ENCODE results near the gene FHOD3.

FHOD3 gene

DNA sequence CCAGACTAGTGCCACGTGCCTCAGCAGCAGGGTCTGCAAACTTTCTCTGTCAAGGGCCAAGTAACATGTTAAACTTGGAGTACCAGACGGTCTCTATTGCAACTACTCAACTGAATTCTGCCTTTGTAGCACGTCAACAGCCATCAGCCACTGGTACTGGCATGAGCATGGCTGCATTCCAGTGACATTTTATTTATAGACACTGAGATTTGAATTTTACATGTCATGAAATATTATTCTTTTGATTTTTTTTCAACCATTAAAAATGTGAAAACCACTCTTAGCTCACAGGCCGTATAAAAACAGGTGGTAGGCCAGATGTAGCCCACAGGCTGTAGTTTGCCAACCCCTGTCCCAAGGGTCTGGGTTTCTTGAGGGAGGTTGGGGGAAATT is 331.6 kb downstream of the FHOD3 start:
- no peak for ATAC-seq (ENCODE audit: low read depth)
- peaks cover 12% of the 10 kb centered on the region for H3K27me3 Mint-ChIP-seq
- H3K27ac Mint-ChIP-seq: no peak overlapping the region
- H3K4me1 Mint-ChIP-seq: no peaks in the 10 kb centered on the region
- no peak overlapping the region for H3K4me3 Mint-ChIP-seq
- H3K9me3 Mint-ChIP-seq: peaks cover 2% of the 10 kb centered on the region
- H3K36me3 Mint-ChIP-seq: no peaks in the 10 kb centered on the region
- no peak for DNase-seq (ENCODE audit: low spot score in 2 of 2)

DNA sequence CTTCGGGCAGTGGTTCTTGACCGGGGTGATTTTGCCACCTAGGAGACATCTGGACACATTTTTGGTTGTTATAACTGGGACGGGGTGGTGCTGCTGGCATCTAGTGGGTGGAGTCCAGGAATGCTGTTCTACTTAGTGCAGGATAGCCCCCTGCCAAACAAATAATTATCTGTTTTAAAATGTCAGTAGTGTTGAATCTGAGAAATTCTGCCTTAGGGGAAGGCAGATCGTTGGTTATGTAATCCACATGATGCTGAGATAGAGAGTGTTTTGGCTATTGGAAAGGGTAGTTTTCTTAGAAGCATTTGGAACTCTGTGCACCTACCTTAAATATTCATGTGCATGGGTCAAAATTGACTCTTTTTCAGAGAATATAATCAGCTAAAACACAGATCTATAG is 332.3 kb downstream of the FHOD3 start:
- H3K4me1 Mint-ChIP-seq: no peaks in the 10 kb centered on the region
- no peak for ATAC-seq (ENCODE audit: low read depth)

DNA sequence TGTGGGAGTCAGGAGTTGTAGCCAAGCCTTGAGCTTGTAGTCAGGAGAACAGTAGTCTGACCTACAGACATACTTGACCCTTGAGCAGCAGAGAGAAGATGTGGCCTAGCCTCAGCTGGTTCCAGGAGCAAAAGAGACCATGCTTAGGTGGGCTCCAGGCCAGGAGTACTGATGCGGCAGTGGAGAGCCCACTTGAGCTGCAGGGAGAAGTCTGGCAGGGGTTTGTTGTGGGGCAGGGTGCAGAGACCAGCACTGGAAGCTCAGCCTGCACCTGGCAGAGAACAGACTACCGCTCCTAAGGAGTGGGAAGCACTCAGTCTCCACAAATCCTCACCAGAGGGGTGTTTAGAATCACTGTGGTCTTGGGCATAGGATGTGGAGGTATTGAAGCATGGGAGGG is 333.4 kb downstream of the FHOD3 start:
- no peak overlapping the region for H3K4me3 Mint-ChIP-seq
- ATAC-seq (ENCODE audit: low read depth) (no peak), DNase-seq (ENCODE audit: low spot score in 2 of 2) (no peak)
- no peaks in the 10 kb centered on the region for H3K4me1 Mint-ChIP-seq
- H3K27me3 Mint-ChIP-seq: peaks cover 12% of the 10 kb centered on the region
- H3K36me3 Mint-ChIP-seq: no peaks in the 10 kb centered on the region
- no peak overlapping the region for H3K27ac Mint-ChIP-seq
- H3K9me3 Mint-ChIP-seq: peaks cover 2% of the 10 kb centered on the region

More for the DNA sequence above, 332.3 kb downstream of the FHOD3 start:
- no peak for DNase-seq (ENCODE audit: low spot score in 2 of 2)
- Mint-ChIP-seq H3K36me3 (no peaks in the 10 kb centered on the region), H3K27ac (no peak overlapping the region), H3K9me3 (peaks cover 2% of the 10 kb centered on the region), H3K27me3 (peaks cover 11% of the 10 kb centered on the region), H3K4me3 (no peak overlapping the region)

DNA sequence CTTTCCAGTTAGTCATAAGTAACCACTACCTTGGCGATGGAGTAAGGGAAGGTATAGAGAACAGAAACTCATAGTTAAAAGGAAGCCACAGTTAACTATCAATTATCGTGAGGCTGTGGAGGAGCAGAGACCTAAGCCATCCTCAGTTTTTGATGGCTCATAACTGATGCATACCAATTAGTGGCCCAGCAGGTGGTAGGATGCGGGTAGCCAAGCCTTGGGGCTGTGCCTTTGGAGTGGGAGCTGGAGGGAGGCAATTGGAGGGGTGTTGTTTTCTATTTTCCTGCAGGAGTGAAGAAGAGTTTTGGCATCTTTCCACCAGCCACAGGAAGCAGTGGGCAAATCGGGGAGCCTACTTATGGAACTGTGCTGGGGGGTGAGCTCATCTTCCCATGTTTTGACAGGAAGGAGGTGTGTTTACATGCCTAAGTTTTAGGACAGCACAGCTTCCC is 336.5 kb downstream of the FHOD3 start:
- no peak for ATAC-seq (ENCODE audit: low read depth)
- peaks cover 2% of the 10 kb centered on the region for H3K9me3 Mint-ChIP-seq
- no peak overlapping the region for H3K4me3 Mint-ChIP-seq

DNA sequence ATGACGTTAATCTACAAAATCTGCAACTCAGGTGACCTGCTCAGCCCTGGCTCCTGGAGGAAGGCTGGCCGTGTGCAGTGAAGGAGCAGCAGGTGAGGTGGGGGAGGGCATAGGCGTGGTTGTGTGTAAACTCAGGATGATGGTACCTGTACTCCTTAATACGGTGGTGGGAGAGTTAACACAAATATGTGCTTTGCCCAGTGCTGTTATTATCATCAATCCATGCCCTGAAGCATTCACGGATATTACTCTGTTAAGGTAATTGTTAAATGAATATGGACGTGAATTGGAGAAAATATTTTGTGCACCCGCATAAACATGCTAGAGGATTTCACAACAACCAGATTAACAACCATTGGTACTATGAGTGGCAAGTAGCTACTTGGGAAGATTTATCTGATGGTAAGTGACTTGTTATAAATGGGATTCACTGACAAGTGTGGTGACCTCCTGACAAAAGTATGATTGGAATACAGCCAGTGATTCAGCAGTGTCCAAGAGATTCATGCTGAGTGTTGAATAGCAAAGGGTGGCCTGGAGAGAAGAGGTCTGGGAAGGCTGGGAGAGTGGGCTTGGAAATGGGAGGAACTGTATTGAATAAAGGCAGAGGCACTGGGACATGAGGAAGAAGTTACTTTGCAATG is 337.2 kb downstream of the FHOD3 start:
- Mint-ChIP-seq H3K27me3 (peaks cover 8% of the 10 kb centered on the region), H3K36me3 (no peaks in the 10 kb centered on the region), H3K4me3 (no peak overlapping the region), H3K4me1 (no peaks in the 10 kb centered on the region), H3K27ac (no peak overlapping the region), H3K9me3 (no peaks in the 10 kb centered on the region)
- ATAC-seq (ENCODE audit: low read depth) (no peak), DNase-seq (ENCODE audit: low spot score in 2 of 2) (no peak)

More for the DNA sequence above, 336.5 kb downstream of the FHOD3 start:
- DNase-seq (ENCODE audit: low spot score in 2 of 2): no peak
- no peaks in the 10 kb centered on the region for H3K36me3 Mint-ChIP-seq
- no peaks in the 10 kb centered on the region for H3K4me1 Mint-ChIP-seq
- H3K27ac Mint-ChIP-seq: no peak overlapping the region
- H3K27me3 Mint-ChIP-seq: peaks cover 10% of the 10 kb centered on the region

DNA sequence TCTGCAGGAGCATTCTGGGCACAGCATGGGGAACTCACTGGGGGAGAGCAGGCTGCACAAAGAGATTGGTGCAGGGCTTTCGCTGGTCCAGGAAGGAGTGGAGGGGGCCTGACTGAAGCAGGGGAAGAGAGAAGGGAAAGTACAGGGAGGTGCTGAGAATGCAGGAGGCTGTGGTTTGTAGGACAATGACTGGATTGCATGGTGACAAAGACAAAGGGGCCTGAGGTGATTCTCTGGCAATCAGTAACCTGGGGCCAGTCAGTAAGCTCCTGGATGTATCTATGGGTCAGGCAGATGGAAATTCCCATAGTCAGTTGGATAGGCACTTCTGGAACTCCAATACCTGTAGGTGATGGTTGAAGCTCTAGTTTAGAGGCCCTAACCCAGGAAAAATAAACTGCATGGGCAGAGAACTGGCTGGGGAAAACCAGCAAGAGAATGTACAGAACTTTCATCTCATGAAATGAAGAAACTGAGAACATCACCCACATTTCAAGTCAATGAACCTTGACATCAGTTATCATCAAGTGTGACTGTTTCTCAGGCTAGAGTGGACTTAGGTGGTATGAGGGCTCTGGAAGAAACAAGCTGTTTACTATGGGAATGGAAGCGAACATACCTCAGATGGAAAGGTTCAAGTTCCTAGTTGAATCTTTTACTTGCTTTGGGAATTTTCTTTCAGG is 338.0 kb downstream of the FHOD3 start:
- H3K9me3 Mint-ChIP-seq: no peaks in the 10 kb centered on the region
- no peak overlapping the region for H3K27ac Mint-ChIP-seq
- no peaks in the 10 kb centered on the region for H3K36me3 Mint-ChIP-seq
- no peak overlapping the region for H3K4me3 Mint-ChIP-seq
- H3K4me1 Mint-ChIP-seq: no peaks in the 10 kb centered on the region
- DNase-seq (ENCODE audit: low spot score in 2 of 2): no peak
- no peak for ATAC-seq (ENCODE audit: low read depth)
- H3K27me3 Mint-ChIP-seq: peaks cover 8% of the 10 kb centered on the region

DNA sequence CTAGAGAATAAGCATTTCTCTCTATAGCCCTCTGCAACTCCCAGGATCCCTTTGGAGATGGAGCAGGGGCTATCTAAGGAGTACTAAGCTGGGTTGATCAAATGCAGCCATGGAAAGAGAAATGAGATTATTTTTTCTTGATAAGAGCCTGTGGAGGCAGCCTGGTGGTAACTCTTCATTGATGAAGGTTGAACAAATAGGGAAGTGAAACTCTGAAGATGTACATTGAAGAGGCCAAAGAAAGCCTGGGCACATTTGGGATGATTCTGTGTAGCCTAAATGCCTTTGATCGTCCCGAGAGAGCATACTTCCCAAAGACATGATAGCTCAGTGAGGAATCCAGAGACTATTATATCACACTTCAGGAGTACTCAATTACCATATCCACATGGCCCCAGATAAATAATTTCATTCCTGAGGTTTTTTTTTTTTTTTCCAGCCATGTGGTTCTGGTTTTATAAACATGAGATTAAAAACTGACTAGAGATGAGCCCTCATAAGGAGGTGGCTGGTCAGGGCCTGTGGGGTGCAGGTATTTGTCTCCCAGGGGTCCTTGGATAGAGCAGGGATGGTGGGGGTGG is 338.8 kb downstream of the FHOD3 start:
- H3K4me1 Mint-ChIP-seq: no peaks in the 10 kb centered on the region
- peak; percentile 29 for ATAC-seq (ENCODE audit: low read depth)
- no peak for DNase-seq (ENCODE audit: low spot score in 2 of 2)
- H3K4me3 Mint-ChIP-seq: no peak overlapping the region
- H3K27me3 Mint-ChIP-seq: peaks cover 6% of the 10 kb centered on the region
- no peaks in the 10 kb centered on the region for H3K36me3 Mint-ChIP-seq
- no peak overlapping the region for H3K27ac Mint-ChIP-seq
- H3K9me3 Mint-ChIP-seq: no peaks in the 10 kb centered on the region

DNA sequence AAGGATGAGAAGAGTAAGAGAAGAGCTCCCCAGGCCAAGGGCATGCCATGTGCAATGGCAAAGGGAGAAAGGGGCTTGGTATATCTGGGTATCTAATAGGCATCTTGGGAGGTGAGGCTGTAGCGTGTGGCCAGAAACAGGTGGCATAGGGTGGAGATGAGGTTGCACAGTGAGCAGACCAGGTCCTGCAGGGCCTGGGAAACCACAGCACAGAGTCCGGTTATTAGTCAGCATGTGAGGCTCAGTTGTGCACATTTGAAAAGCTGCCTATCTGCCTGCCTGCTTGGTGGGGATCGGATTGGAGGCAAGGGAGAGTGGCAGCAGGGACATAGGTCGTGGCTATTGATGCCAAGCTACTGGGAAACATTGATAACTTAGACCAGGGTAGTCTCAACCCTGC is 340.7 kb downstream of the FHOD3 start:
- H3K27me3 Mint-ChIP-seq: peaks cover 5% of the 10 kb centered on the region
- DNase-seq (ENCODE audit: low spot score in 2 of 2) (no peak), ATAC-seq (ENCODE audit: low read depth) (no peak)
- no peaks in the 10 kb centered on the region for H3K36me3 Mint-ChIP-seq
- H3K4me1 Mint-ChIP-seq: no peaks in the 10 kb centered on the region
- no peak overlapping the region for H3K4me3 Mint-ChIP-seq
- H3K9me3 Mint-ChIP-seq: no peaks in the 10 kb centered on the region
- no peak overlapping the region for H3K27ac Mint-ChIP-seq

DNA sequence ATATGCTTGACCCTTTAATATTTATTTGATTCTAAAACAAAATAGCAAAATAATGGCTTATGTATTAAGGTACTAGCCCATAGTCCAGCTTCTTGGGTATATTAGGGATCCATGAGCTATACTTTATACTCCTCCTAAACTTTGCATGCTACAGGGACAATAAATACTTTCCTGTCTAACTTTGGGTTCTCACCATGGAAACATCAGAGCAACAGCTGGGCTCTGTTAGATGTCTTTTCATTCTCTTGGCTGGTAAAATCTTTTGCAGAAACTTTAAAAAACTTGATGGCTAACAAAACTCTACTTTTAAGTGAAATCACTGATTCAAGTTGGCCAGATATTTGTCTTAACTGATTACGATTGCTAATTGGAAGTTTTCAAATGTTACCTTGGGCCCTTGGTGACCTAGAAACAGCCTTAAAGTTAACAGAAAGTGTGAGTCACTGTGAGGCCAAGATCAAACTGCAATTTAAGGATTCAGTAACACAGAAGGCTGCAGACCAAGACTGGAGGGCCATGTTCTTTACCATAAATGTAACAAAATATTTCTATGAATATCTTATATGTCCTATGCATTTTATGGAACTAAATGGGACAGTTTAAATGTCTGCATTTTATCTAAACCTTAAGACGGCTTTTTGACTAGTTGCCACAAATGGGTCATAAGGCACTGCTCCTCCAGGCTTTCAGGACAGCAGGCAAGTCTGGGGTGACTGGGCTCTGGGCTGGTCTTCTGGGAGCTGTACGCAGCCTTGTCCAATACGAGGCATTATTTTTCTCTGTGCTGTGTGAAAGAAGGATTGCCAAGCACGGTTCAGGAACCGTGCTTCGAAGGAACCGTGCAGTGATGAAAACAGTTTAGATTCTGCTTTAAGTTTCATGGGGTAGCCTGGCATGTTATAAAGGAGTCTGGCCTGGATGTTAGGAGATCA is 342.8 kb downstream of the FHOD3 start:
- Mint-ChIP-seq H3K4me3 (no peak overlapping the region), H3K27ac (no peak overlapping the region), H3K27me3 (peaks cover 2% of the 10 kb centered on the region), H3K36me3 (no peaks in the 10 kb centered on the region), H3K9me3 (no peaks in the 10 kb centered on the region), H3K4me1 (no peaks in the 10 kb centered on the region)
- ATAC-seq (ENCODE audit: low read depth) (no peak), DNase-seq (ENCODE audit: low spot score in 2 of 2) (no peak)

DNA sequence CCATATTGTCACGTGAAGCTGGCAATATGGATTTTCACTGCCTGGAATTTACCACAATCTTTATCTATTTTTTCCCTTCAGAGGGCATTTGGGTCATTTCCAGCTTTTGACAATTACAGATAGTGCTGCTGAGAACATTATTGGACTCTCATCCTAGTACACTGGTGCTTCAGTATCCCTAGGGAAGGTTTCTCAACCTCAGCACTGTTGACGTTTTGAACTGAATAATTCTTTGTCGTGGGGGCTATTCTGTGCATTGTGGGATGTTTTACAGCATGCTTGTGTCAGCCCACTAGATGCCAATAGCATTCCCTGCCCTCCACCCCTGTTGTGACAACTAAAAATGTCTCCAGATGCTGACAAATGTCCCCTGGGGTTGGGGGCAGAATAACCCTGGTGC is 345.5 kb downstream of the FHOD3 start:
- Mint-ChIP-seq H3K27ac (no peak overlapping the region), H3K9me3 (no peaks in the 10 kb centered on the region)

DNA sequence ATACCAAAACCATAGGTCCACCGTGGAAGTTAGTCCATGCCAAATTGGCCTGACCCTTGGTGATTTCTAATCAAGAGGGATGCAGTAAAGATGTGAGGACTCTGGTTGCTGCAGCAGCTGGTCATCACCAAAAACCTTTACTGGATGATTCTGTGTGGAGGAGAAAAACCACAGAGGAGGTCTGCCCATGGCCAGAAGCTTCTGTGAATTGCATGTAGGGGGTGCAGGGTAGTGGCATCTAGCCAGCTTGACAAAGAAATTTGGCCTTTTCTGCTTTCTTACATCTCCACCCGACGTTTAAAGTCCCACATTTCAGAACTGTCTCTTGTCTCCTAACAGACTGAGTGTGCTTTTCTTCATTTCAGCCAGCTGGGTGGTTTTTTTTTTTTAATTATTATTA is 351.3 kb downstream of the FHOD3 start:
- Mint-ChIP-seq H3K4me3 (no peak overlapping the region), H3K27ac (no peak overlapping the region), H3K9me3 (peaks cover 4% of the 10 kb centered on the region), H3K4me1 (no peaks in the 10 kb centered on the region), H3K27me3 (peaks cover 7% of the 10 kb centered on the region), H3K36me3 (no peaks in the 10 kb centered on the region)
- DNase-seq (ENCODE audit: low spot score in 2 of 2) (no peak), ATAC-seq (ENCODE audit: low read depth) (no peak)

More for the DNA sequence above, 345.5 kb downstream of the FHOD3 start:
- DNase-seq (ENCODE audit: low spot score in 2 of 2): no peak
- H3K36me3 Mint-ChIP-seq: no peaks in the 10 kb centered on the region
- no peak overlapping the region for H3K4me3 Mint-ChIP-seq
- H3K27me3 Mint-ChIP-seq: peaks cover 5% of the 10 kb centered on the region
- H3K4me1 Mint-ChIP-seq: no peaks in the 10 kb centered on the region
- no peak for ATAC-seq (ENCODE audit: low read depth)

DNA sequence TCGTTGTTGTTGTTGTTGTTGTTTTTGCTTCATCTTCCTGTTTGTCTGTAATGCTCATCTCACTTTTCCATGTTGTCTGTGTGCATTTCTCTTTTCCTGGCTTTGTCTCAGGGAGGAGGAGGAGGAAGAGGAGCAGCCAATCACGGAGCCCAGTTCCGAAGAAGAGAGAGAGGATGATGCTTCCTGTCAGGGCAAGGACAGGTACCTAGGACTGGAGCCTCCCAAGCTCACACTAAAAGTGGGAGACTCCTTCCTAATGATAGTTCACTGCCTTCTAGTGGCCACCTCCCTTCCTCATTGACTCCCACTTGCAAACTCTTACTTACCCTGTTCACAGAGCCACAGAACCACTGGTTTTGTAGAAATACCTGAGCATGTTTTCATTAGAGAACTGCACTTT is 351.7 kb downstream of the FHOD3 start:
- Mint-ChIP-seq H3K4me1 (no peaks in the 10 kb centered on the region), H3K4me3 (no peak overlapping the region), H3K27me3 (peaks cover 7% of the 10 kb centered on the region), H3K36me3 (no peaks in the 10 kb centered on the region), H3K9me3 (peaks cover 4% of the 10 kb centered on the region), H3K27ac (no peak overlapping the region)
- no peak for ATAC-seq (ENCODE audit: low read depth)
- DNase-seq (ENCODE audit: low spot score in 2 of 2): no peak

DNA sequence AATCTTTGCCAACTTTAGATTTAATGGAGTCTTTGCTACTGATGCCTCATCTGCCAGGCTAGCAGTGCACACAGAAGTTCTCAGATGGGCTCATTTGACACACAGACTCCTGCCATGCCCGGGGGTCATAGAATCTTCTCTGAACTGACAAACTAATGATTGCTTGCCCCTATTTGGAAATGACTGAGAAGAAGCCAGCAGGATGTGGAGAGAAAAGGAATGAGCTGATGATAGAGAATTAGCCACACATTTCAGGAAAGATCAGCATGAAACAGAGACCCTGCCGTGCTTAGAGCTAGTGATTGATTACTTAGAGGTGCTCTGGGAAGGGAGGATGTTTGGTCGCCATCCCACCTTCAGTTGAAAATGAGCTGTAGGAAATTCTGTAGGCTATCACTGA is 352.8 kb downstream of the FHOD3 start:
- ATAC-seq (ENCODE audit: low read depth) (no peak), DNase-seq (ENCODE audit: low spot score in 2 of 2) (no peak)
- Mint-ChIP-seq H3K9me3 (peaks cover 4% of the 10 kb centered on the region), H3K27ac (no peak overlapping the region), H3K4me3 (no peak overlapping the region), H3K36me3 (no peaks in the 10 kb centered on the region), H3K27me3 (peaks cover 7% of the 10 kb centered on the region), H3K4me1 (no peaks in the 10 kb centered on the region)

DNA sequence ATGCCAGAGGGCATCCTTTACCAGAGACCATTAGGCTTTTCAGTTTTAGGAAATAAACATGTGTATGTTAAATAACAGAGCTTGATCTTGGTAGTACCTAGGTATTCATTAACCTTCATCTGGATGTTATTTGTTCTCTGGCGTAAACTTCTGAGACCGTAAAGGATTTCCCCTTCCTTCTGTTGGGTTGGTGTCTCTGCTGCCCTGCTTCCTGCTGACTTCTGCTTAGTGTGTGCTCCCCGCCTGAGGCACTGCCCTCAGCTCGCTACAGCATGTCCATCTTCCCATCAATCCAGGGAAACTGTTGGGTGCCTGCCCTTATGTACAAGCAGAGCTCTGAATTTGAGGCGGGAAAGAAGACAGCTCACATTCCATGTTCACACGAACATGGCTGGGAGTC is 353.4 kb downstream of the FHOD3 start:
- peaks cover 7% of the 10 kb centered on the region for H3K27me3 Mint-ChIP-seq
- ATAC-seq (ENCODE audit: low read depth) (no peak), DNase-seq (ENCODE audit: low spot score in 2 of 2) (no peak)
- H3K27ac Mint-ChIP-seq: no peak overlapping the region
- H3K9me3 Mint-ChIP-seq: peaks cover 4% of the 10 kb centered on the region
- no peak overlapping the region for H3K4me3 Mint-ChIP-seq
- H3K4me1 Mint-ChIP-seq: no peaks in the 10 kb centered on the region
- no peaks in the 10 kb centered on the region for H3K36me3 Mint-ChIP-seq
